HepG2 (cell line): Measurements from ENCODE around the gene INHBB. TPM values are rescaled to one million over a fixed set of nuclear protein-coding genes. Genes with fewer than 3 reads are reported as not detected.

ENCODE experiments used
- ATF3 ChIP-seq: sonication (generic); formaldehyde crosslinking; IDR thresholded peaks from 2 replicates; pipeline ENCODE4 v1.4.0; 2020; ENCODE audit warnings: missing genetic modification reagents
- CREB1 ChIP-seq, 2 experiments: fragments of 450-650 bp in 1 of 2; IDR thresholded peaks; 2 replicates each; pipeline ENCODE4 v1.6.1; 2016 to 2017; ENCODE audit warnings: control low read depth in 1 of 2, mild to moderate bottlenecking in 1 of 2, missing compliant biosample characterization in 1 of 2, missing genetic modification characterization in 1 of 2
- FOSL2 ChIP-seq: sonication (generic); formaldehyde crosslinking; IDR thresholded peaks from 2 replicates; pipeline ENCODE4 v1.4.0; 2020; ENCODE audit warnings: missing genetic modification reagents
- FOXA3 ChIP-seq: IDR thresholded peaks from 2 replicates; pipeline ENCODE4 v1.6.1; 2016; ENCODE audit warnings: missing genetic modification reagents, missing compliant biosample characterization
- GATAD2A ChIP-seq: IDR thresholded peaks from 2 replicates; pipeline ENCODE4 v1.6.1; 2016
- GMEB2 ChIP-seq: IDR thresholded peaks from 2 replicates; pipeline ENCODE4 v1.6.1; 2016; ENCODE audit warnings: missing biosample characterization, missing genetic modification reagents, low read depth
- PAF1 ChIP-seq: IDR thresholded peaks from 2 replicates; pipeline ENCODE4 v1.6.1; 2016; ENCODE audit warnings: missing genetic modification reagents, missing compliant biosample characterization
- PHF8 ChIP-seq: sonication (generic); formaldehyde crosslinking; IDR thresholded peaks from 2 replicates; pipeline ENCODE4 v1.5.0; 2020; ENCODE audit warnings: missing genetic modification reagents
- RARA ChIP-seq: IDR thresholded peaks from 2 replicates; pipeline ENCODE4 v1.6.1; 2016; ENCODE audit warnings: missing genetic modification reagents, missing compliant biosample characterization
- RXRA ChIP-seq: sonication (generic); formaldehyde crosslinking; IDR thresholded peaks from 2 replicates; pipeline ENCODE4 v1.5.1; 2020; ENCODE audit warnings: missing genetic modification reagents
- SOX13 ChIP-seq, 3 experiments: fragments of 450-650 bp in 1 of 3; sonication (generic) in 1 of 3; formaldehyde crosslinking in 1 of 3; IDR thresholded peaks in 2 of 3; conservative IDR thresholded peaks in 1 of 3; 2 replicates each; pipeline versions ENCODE4 v1.5.0 to v1.6.1; 2016 to 2020; ENCODE audit warnings: antibody characterized with exemption in 1 of 3, mild to moderate bottlenecking in 1 of 3, missing compliant biosample characterization in 1 of 3, missing genetic modification reagents in 1 of 3, moderate library complexity in 1 of 3
- TEAD3 ChIP-seq: optimal IDR thresholded peaks from 2 replicates; pipeline ENCODE3; 2016; ENCODE audit warnings: borderline replicate concordance
- ZNF383 ChIP-seq: sonication (generic); formaldehyde crosslinking; IDR thresholded peaks from 2 replicates; pipeline ENCODE4 v1.4.0; 2020; ENCODE audit warnings: missing genetic modification reagents, mild to moderate bottlenecking, borderline replicate concordance
- ZNF644 ChIP-seq: IDR thresholded peaks from 2 replicates; pipeline ENCODE4 v1.6.1; 2016; ENCODE audit warnings: low read depth
- ZNF703 ChIP-seq: sonication (generic); formaldehyde crosslinking; IDR thresholded peaks from 2 replicates; pipeline ENCODE4 v1.5.1; 2020; ENCODE audit warnings: missing genetic modification reagents, mild to moderate bottlenecking, moderate library complexity, borderline replicate concordance
- polyA plus RNA-seq, 8 experiments: library from polyadenylated mRNA; depleted of rRNA in 3 of 8; stranded (reverse) in 7 of 8; unstranded in 1 of 8; fragments of >200 nt; fragmentation: Illumina TruSeq in 4 of 8; extraction: Trizol in 4 of 8; gene quantifications; 2 replicates each; pipeline versions ENCODE4 v1.2.1 to v1.2.3, GENCODE V29; 2011 to 2016; ENCODE audit warnings: low read depth in 4 of 8, missing spikeins in 1 of 8, mixed read lengths in 1 of 8; ENCODE audit not compliant: insufficient read depth in 1 of 8
- total RNA-seq, 5 experiments: library from RNA; depleted of rRNA; stranded (reverse); fragments of >200 nt; fragmentation: Illumina TruSeq; extraction: Trizol; gene quantifications; 2 replicates each; pipeline ENCODE4 v1.2.3, GENCODE V29; 2016; ENCODE audit warnings: low read depth in 1 of 5
- TF ChIP-seq, protein P1 (sequence below): sonication (generic); formaldehyde crosslinking; IDR thresholded peaks from 2 replicates; pipeline ENCODE4 v1.4.0; 2020; ENCODE audit warnings: mild to moderate bottlenecking, missing genetic modification reagents
- TF ChIP-seq, protein P2 (sequence below): sonication (generic); formaldehyde crosslinking; IDR thresholded peaks from 2 replicates; pipeline ENCODE4 v1.4.0; 2020; ENCODE audit warnings: missing genetic modification reagents
- TF ChIP-seq, protein P3 (sequence below): sonication (generic); formaldehyde crosslinking; IDR thresholded peaks from 2 replicates; pipeline ENCODE4 v1.8.0; 2022; ENCODE audit warnings: mild to moderate bottlenecking, missing genetic modification reagents; ENCODE audit not compliant: insufficient replicate concordance

INHBB gene
- total and polyA plus RNA-seq, 2 of the 13 experiments (the other 11 are each of a cell fraction or from before 2014, with no cell fraction given), result 0.20 to 1.7 TPM

DNA sequence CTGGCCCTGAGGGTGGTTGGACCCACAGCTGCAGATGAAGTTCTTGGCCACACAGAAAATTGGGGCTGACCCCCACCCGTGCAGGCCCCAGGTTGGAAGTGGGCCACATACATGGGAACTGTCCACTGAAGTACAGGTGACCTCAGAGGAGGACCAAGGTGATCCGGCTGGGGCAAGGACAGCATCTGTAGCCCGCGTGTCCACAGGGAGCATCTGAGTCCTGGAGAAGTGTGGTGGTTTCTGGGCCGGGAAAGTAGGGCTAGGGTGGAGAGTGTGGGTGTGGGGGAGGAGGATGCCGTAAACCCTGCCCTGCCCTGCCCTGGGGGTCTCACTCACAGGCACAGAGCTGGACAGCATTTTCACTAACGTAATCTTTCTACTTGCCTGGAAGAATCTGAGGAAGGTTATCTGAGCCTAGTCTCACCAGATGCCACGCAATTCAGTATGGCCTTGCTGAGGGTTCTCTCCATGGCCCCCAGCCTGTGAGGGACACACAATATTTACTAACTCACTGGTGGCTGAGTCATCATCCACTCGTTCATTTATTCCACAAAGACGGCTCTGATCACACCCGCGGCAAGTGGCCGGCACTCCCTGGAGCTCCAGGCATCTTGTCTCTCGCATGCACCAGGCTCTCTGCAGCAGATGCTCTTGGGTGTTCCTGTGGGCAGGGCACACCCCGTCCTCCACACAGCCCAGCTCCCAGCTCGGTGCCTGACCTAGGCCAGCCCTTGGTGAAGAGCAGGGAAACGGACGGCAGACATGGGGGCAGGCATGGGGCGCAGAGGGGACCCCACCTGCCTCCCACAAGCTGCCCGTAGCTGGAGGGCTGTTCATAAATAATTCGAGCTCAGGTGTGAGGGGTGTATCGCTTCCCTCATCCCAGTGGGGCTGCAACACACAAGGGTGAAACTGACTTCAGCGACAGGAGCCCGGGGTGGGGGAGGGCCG, 51.2 kb downstream of the INHBB start (continued):
- TF ChIP-seq, protein P1, sequence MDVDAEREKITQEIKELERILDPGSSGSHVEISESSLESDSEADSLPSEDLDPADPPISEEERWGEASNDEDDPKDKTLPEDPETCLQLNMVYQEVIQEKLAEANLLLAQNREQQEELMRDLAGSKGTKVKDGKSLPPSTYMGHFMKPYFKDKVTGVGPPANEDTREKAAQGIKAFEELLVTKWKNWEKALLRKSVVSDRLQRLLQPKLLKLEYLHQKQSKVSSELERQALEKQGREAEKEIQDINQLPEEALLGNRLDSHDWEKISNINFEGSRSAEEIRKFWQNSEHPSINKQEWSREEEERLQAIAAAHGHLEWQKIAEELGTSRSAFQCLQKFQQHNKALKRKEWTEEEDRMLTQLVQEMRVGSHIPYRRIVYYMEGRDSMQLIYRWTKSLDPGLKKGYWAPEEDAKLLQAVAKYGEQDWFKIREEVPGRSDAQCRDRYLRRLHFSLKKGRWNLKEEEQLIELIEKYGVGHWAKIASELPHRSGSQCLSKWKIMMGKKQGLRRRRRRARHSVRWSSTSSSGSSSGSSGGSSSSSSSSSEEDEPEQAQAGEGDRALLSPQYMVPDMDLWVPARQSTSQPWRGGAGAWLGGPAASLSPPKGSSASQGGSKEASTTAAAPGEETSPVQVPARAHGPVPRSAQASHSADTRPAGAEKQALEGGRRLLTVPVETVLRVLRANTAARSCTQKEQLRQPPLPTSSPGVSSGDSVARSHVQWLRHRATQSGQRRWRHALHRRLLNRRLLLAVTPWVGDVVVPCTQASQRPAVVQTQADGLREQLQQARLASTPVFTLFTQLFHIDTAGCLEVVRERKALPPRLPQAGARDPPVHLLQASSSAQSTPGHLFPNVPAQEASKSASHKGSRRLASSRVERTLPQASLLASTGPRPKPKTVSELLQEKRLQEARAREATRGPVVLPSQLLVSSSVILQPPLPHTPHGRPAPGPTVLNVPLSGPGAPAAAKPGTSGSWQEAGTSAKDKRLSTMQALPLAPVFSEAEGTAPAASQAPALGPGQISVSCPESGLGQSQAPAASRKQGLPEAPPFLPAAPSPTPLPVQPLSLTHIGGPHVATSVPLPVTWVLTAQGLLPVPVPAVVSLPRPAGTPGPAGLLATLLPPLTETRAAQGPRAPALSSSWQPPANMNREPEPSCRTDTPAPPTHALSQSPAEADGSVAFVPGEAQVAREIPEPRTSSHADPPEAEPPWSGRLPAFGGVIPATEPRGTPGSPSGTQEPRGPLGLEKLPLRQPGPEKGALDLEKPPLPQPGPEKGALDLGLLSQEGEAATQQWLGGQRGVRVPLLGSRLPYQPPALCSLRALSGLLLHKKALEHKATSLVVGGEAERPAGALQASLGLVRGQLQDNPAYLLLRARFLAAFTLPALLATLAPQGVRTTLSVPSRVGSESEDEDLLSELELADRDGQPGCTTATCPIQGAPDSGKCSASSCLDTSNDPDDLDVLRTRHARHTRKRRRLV (CRISPR knock-in tag), result no peak
- TF ChIP-seq PAF1 (no peak), GMEB2 (no peak), CREB1 (IDR thresholded peaks at IDR 0.05) (no peak), CREB1 (CRISPR knock-in tag; IDR thresholded peaks at IDR 0.05) (no peak), FOXA3 (CRISPR knock-in tag) (peak; percentile 32; the same call in 1 of the 2 replicates), GATAD2A (CRISPR knock-in tag) (peak; percentile 83), ZNF383 (CRISPR knock-in tag) (no peak), FOSL2 (peak; percentile 97), ZNF703 (CRISPR knock-in tag) (no peak), SOX13 (IDR thresholded peaks at IDR 0.05) (no peak), SOX13 (CRISPR knock-in tag; conservative IDR thresholded peaks at IDR 0.05 in 1 of 2, IDR thresholded peaks at IDR 0.05 in 1 of 2) (peak in 1 of 2 experiments; percentile 45; a peak in 1 of 4 replicates), PHF8 (CRISPR knock-in tag) (0 out of 2 replicates have a peak, but pooled peaks have one; percentile 21), ZNF644 (0 out of 2 replicates have a peak, but pooled peaks have one; percentile 56), RXRA (peak; percentile 29; the same call in 1 of the 2 replicates), ATF3 (peak; percentile 41; the same call in 1 of the 2 replicates), RARA (CRISPR knock-in tag) (0 out of 2 replicates have a peak, but pooled peaks have one; percentile 23), TEAD3 (CRISPR knock-in tag) (peak; percentile 37)
- TF ChIP-seq, protein P2, sequence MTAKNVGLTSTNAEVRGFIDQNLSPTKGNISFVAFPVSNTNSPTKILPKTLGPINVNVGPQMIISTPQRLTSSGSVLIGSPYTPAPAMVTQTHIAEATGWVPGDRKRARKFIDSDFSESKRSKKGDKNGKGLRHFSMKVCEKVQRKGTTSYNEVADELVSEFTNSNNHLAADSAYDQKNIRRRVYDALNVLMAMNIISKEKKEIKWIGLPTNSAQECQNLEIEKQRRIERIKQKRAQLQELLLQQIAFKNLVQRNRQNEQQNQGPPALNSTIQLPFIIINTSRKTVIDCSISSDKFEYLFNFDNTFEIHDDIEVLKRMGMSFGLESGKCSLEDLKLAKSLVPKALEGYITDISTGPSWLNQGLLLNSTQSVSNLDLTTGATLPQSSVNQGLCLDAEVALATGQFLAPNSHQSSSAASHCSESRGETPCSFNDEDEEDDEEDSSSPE (CRISPR knock-in tag), result no peak
- TF ChIP-seq, protein P3, sequence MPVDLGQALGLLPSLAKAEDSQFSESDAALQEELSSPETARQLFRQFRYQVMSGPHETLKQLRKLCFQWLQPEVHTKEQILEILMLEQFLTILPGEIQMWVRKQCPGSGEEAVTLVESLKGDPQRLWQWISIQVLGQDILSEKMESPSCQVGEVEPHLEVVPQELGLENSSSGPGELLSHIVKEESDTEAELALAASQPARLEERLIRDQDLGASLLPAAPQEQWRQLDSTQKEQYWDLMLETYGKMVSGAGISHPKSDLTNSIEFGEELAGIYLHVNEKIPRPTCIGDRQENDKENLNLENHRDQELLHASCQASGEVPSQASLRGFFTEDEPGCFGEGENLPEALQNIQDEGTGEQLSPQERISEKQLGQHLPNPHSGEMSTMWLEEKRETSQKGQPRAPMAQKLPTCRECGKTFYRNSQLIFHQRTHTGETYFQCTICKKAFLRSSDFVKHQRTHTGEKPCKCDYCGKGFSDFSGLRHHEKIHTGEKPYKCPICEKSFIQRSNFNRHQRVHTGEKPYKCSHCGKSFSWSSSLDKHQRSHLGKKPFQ (CRISPR knock-in tag), result peak; percentile 90
